GM10248 (cell line): Measurements from ENCODE around the gene TAS2R13.

Experiments
- CTCF ChIA-PET: fragments of 300-600 bp; sonication (Branson Sonifier 250); formaldehyde crosslinking; extraction: SDS; loops from one replicate; lab custom pipeline; 2021; ENCODE audit warnings: antibody characterized with exemption; lab: Yijun Ruan, JAX
- POLR2A ChIA-PET: fragments of 350-650 bp; sonication (Branson Sonifier 250); formaldehyde crosslinking; extraction: SDS; loops from one replicate; lab custom pipeline; 2020; ENCODE audit warnings: antibody characterized with exemption; lab: Yijun Ruan, JAX
- DNase-seq: peaks from one replicate; pipeline ENCODE4 v3.0.0; 2012; ENCODE audit errors: extremely low spot score
- CTCF ChIP-seq: IDR thresholded peaks from 2 replicates; pipeline ENCODE4 v1.5.1; 2012; ENCODE audit warnings: mild to moderate bottlenecking, low read depth; ENCODE audit errors: extremely low read depth, missing control alignments, control extremely low read depth

The TAS2R13 gene

GRCh38 chr12:10863512-10864218 lies 45.7 kb downstream of the TAS2R13 start:
- DNase-seq, result no peak
- no peak for TF ChIP-seq CTCF
- CTCF ChIA-PET, result interaction anchor here (1.2 kb wide), 1 partner anchor 624 kb away, joined by 3 read pairs; no protein-coding TSS in a partner anchor
- POLR2A ChIA-PET, result no interaction called here

GRCh38 chr12:10861366-10861765 lies 48.0 kb downstream of the TAS2R13 start:
- no peak for TF ChIP-seq CTCF

More at GRCh38 chr12:10861366-10861765, 48.0 kb downstream of the TAS2R13 start:
- ChIA-PET CTCF (no interaction called here), POLR2A (no interaction called here)
- no peak for DNase-seq
